ENCODE measurements around the gene TBC1D9. TPM values are rescaled to one million over a fixed set of nuclear protein-coding genes. Genes with fewer than 3 reads are reported as not detected.

TBC1D9 gene
- total RNA-seq, 1 experiment from 2014 or later, result 0.70 TPM

DNA sequence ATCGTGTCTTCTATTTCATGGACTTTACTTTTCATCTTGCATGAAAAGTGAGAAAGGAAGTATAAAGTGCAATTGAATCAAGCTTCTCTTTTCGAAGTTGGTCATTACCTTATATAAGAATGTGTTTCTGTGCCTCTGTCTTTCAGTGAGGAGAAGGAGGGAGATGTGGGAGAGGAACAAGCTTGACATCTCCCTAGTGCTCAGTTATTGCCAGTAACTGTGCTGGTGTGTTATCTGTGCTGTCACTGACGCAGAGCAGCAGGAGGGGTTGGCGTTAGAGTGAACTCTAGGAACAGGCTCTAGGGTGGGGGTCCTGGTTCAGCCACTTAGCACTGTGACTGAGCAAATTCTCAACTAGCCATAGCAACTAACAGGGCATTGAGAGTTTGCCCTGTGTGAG, 34.0 kb upstream of the TBC1D9 start:
- no peak for ATAC-seq
- no peak for DNase-seq (ENCODE audit: low spot score)
- H3K4me3 Mint-ChIP-seq, result no peak overlapping the region
- TF ChIP-seq ELF4 (CRISPR knock-in tag; IDR thresholded peaks at IDR 0.05; ENCODE audit: low read depth), result no peak
- no peak for TF ChIP-seq OVOL2 (CRISPR knock-in tag; IDR thresholded peaks at IDR 0.05; ENCODE audit: borderline replicate concordance)
- TF ChIP-seq ZMAT4 (CRISPR knock-in tag; IDR thresholded peaks at IDR 0.05), result no peak
- TF ChIP-seq, protein P1, sequence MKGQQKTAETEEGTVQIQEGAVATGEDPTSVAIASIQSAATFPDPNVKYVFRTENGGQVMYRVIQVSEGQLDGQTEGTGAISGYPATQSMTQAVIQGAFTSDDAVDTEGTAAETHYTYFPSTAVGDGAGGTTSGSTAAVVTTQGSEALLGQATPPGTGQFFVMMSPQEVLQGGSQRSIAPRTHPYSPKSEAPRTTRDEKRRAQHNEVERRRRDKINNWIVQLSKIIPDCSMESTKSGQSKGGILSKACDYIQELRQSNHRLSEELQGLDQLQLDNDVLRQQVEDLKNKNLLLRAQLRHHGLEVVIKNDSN (CRISPR knock-in tag; IDR thresholded peaks at IDR 0.05), result no peak
- TF ChIP-seq SP1 (CRISPR knock-in tag; conservative IDR thresholded peaks at IDR 0.05), result no peak
- TF ChIP-seq, protein P2, sequence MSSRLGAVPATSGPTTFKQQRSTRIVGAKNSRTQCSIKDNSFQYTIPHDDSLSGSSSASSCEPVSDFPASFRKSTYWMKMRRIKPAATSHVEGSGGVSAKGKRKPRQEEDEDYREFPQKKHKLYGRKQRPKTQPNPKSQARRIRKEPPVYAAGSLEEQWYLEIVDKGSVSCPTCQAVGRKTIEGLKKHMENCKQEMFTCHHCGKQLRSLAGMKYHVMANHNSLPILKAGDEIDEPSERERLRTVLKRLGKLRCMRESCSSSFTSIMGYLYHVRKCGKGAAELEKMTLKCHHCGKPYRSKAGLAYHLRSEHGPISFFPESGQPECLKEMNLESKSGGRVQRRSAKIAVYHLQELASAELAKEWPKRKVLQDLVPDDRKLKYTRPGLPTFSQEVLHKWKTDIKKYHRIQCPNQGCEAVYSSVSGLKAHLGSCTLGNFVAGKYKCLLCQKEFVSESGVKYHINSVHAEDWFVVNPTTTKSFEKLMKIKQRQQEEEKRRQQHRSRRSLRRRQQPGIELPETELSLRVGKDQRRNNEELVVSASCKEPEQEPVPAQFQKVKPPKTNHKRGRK (CRISPR knock-in tag; IDR thresholded peaks at IDR 0.05; ENCODE audit: borderline replicate concordance), result no peak
- no peak for TF ChIP-seq AR (CRISPR knock-in tag; IDR thresholded peaks at IDR 0.05)
- TF ChIP-seq ATF2 (CRISPR knock-in tag; IDR thresholded peaks at IDR 0.05; ENCODE audit: borderline replicate concordance, low read depth), result no peak
- TF ChIP-seq ZNF396 (CRISPR knock-in tag; IDR thresholded peaks at IDR 0.05; ENCODE audit: borderline replicate concordance), result no peak
- no peak for TF ChIP-seq MYBL2 (CRISPR knock-in tag; IDR thresholded peaks at IDR 0.05)
- no peak for TF ChIP-seq ZNF416 (CRISPR knock-in tag; IDR thresholded peaks at IDR 0.05)
- TF ChIP-seq CREM (CRISPR knock-in tag; IDR thresholded peaks at IDR 0.05), result no peak
- TF ChIP-seq AFF4 (CRISPR knock-in tag; IDR thresholded peaks at IDR 0.05; ENCODE audit: borderline replicate concordance), result no peak
- no peak for TF ChIP-seq KAT7 (CRISPR knock-in tag; IDR thresholded peaks at IDR 0.05; ENCODE audit: borderline replicate concordance)
- peaks cover 27% of the 10 kb centered on the region for H3K9me3 Mint-ChIP-seq
- POLR2A ChIA-PET, result no interaction called here
- H3K27me3 Mint-ChIP-seq (ENCODE audit: low read depth), result peaks cover 2% of the 10 kb centered on the region
- peaks cover 6% of the 10 kb centered on the region for H3K4me1 Mint-ChIP-seq
- no peak overlapping the region for H3K27ac Mint-ChIP-seq
- CTCF ChIA-PET, result no interaction called here
- H3K36me3 Mint-ChIP-seq, result peaks cover 16% of the 10 kb centered on the region

DNA sequence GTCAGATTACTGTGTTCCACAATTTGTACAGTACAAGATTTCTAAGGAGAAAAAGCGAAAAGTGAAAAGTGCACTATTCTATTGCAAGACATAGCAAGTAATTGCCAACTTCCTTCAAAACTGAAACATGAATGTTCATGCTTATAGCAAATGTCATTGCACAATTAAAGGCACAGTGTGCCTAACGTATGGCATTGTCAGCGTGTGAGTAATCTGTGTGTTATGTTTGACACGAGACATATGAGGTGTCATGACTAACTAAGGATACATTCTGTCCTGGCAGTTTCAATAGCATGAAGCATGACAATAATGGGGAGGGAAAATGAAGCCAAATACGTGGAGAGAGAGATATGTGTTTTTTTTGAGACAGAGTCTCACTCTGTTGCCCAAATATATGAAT, 33.6 kb upstream of the TBC1D9 start:
- ChIA-PET POLR2A (no interaction called here), CTCF (no interaction called here)
- peaks cover 16% of the 10 kb centered on the region for H3K36me3 Mint-ChIP-seq
- no peak overlapping the region for H3K4me3 Mint-ChIP-seq
- H3K27ac Mint-ChIP-seq, result no peak overlapping the region
- ATAC-seq (no peak), DNase-seq (ENCODE audit: low spot score) (no peak)
- peaks cover 6% of the 10 kb centered on the region for H3K4me1 Mint-ChIP-seq
- H3K27me3 Mint-ChIP-seq (ENCODE audit: low read depth), result peaks cover 2% of the 10 kb centered on the region
- peaks cover 27% of the 10 kb centered on the region for H3K9me3 Mint-ChIP-seq
- TF ChIP-seq FOXK1 (CRISPR knock-in tag; IDR thresholded peaks at IDR 0.05) (no peak), ELF4 (CRISPR knock-in tag; IDR thresholded peaks at IDR 0.05; ENCODE audit: low read depth) (no peak), NFATC4 (CRISPR knock-in tag; IDR thresholded peaks at IDR 0.05) (no peak), NFYB (CRISPR knock-in tag; conservative IDR thresholded peaks at IDR 0.05; ENCODE audit: low read depth) (no peak), ZBTB43 (CRISPR knock-in tag; IDR thresholded peaks at IDR 0.05) (no peak), CREB1 (CRISPR knock-in tag; IDR thresholded peaks at IDR 0.05) (no peak), NR1H2 (CRISPR knock-in tag; IDR thresholded peaks at IDR 0.05) (no peak)
- TF ChIP-seq, protein P3, sequence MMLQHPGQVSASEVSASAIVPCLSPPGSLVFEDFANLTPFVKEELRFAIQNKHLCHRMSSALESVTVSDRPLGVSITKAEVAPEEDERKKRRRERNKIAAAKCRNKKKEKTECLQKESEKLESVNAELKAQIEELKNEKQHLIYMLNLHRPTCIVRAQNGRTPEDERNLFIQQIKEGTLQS (CRISPR knock-in tag; conservative IDR thresholded peaks at IDR 0.05), result no peak
- TF ChIP-seq, protein P4, sequence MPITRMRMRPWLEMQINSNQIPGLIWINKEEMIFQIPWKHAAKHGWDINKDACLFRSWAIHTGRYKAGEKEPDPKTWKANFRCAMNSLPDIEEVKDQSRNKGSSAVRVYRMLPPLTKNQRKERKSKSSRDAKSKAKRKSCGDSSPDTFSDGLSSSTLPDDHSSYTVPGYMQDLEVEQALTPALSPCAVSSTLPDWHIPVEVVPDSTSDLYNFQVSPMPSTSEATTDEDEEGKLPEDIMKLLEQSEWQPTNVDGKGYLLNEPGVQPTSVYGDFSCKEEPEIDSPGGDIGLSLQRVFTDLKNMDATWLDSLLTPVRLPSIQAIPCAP (CRISPR knock-in tag; IDR thresholded peaks at IDR 0.05), result no peak

Measured in WTC11 (cell line).